ENCODE measurements around the gene PHEX.
A peak's percentile ranks its signal among the peaks of the same experiment; 100 is the strongest.

Gene PHEX

GRCh38 chrX:22032084-22032483 lies at the start of gene PHEX:
Gene PHEX, plus strand, starts transcription at chrX:22032325. Its CDS starts 681 bp downstream, at chrX:22033006.
- in situ Hi-C loops (cut with HindIII; ENCODE audit: low pct_unique_long_range_greater_than_20kb, low sequenced_read_pairs) = no loop called here
- no peak for DNase-seq (ENCODE audit: low read depth in 1 of 2, low spot score in 1 of 2)
- TF ChIP-seq JUND (IDR thresholded peaks at IDR 0.05; ENCODE audit: low read depth) = no peak

- no peak for TF ChIP-seq JUND (IDR thresholded peaks at IDR 0.05; ENCODE audit: low read depth)
- peak; percentile 29 to 86 for DNase-seq (ENCODE audit: low read depth in 1 of 2, low spot score in 1 of 2)
- in situ Hi-C loops (cut with HindIII; ENCODE audit: low pct_unique_long_range_greater_than_20kb, low sequenced_read_pairs) = no loop called here
Observed at GRCh38 chrX:21985332-21985777, 46.8 kb upstream of the PHEX start.

- TF ChIP-seq JUND (IDR thresholded peaks at IDR 0.05; ENCODE audit: low read depth) = no peak
- DNase-seq (ENCODE audit: low read depth in 1 of 2, low spot score in 1 of 2) = peak in 1 of 2 experiments; percentile 43
- in situ Hi-C loops (cut with HindIII; ENCODE audit: low pct_unique_long_range_greater_than_20kb, low sequenced_read_pairs) = no loop called here
Observed at GRCh38 chrX:21986596-21986995, 45.5 kb upstream of the PHEX start.

GRCh38 chrX:21989384-21989783 lies 42.7 kb upstream of the PHEX start:
- in situ Hi-C loops (cut with HindIII; ENCODE audit: low pct_unique_long_range_greater_than_20kb, low sequenced_read_pairs) = no loop called here
- DNase-seq (ENCODE audit: low read depth in 1 of 2, low spot score in 1 of 2) = no peak
- no peak for TF ChIP-seq JUND (IDR thresholded peaks at IDR 0.05; ENCODE audit: low read depth)

GRCh38 chrX:21990832-21991231 lies 41.3 kb upstream of the PHEX start:
- no peak for TF ChIP-seq JUND (IDR thresholded peaks at IDR 0.05; ENCODE audit: low read depth)
- DNase-seq (ENCODE audit: low read depth in 1 of 2, low spot score in 1 of 2) = no peak

GRCh38 chrX:21991504-21991903 lies 40.6 kb upstream of the PHEX start:
- in situ Hi-C loops (cut with HindIII; ENCODE audit: low pct_unique_long_range_greater_than_20kb, low sequenced_read_pairs) = no loop called here
- DNase-seq (ENCODE audit: low read depth in 1 of 2, low spot score in 1 of 2) = no peak
- TF ChIP-seq JUND (IDR thresholded peaks at IDR 0.05; ENCODE audit: low read depth) = no peak

More at GRCh38 chrX:21990832-21991231, 41.3 kb upstream of the PHEX start:
- in situ Hi-C loops (cut with HindIII; ENCODE audit: low pct_unique_long_range_greater_than_20kb, low sequenced_read_pairs) = no loop called here

DNA sequence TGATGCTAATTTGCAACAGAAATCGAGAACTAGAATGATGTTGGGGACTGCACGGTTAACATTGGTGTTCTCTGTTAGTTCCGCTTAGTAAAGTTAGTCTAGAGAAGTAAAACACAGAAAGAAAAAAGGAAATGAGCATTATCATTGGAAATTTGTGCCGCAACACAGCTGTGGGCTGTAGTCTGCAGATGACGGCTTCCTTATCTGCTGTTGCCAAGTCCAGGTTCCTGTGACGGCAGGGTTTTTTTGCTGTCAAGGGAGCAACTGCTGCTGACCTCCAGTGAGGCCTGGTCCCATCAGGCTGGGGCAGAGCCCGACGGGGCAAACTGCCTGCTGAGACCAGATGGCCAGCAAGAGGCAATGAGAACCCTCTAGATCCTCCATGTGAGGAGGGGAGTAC lies 38.9 kb upstream of the PHEX start:
- no peak for DNase-seq (ENCODE audit: low read depth in 1 of 2, low spot score in 1 of 2)
- in situ Hi-C loops (cut with HindIII; ENCODE audit: low pct_unique_long_range_greater_than_20kb, low sequenced_read_pairs) = no loop called here

GRCh38 chrX:21996872-21997455 lies 35.2 kb upstream of the PHEX start:
- in situ Hi-C loops (cut with HindIII; ENCODE audit: low pct_unique_long_range_greater_than_20kb, low sequenced_read_pairs) = no loop called here
- no peak for DNase-seq (ENCODE audit: low read depth in 1 of 2, low spot score in 1 of 2)
- no peak for TF ChIP-seq JUND (IDR thresholded peaks at IDR 0.05; ENCODE audit: low read depth)

More for the DNA sequence above, 38.9 kb upstream of the PHEX start:
- TF ChIP-seq JUND (IDR thresholded peaks at IDR 0.05; ENCODE audit: low read depth) = no peak

DNA sequence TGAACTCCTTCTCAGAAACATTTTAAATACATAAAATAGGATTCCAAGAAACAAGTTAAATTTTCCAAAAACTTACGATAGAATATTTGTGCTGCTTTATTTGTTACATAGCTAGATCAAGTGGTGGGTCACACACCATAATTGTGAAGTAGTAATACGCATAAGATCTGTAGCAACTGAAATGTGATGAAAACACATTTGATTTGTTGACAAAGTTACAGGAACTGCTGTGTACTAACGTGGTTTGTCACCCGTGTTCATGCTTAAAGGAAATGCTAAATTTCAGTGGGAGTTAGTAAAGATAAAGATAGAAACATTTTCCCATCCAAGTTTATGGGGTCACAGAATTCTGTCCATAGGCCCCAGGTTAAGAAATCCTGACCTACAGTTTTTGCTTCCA lies 34.1 kb upstream of the PHEX start:
- DNase-seq (ENCODE audit: low read depth in 1 of 2, low spot score in 1 of 2) = no peak
- TF ChIP-seq JUND (IDR thresholded peaks at IDR 0.05; ENCODE audit: low read depth) = no peak
- in situ Hi-C loops (cut with HindIII; ENCODE audit: low pct_unique_long_range_greater_than_20kb, low sequenced_read_pairs) = no loop called here

DNA sequence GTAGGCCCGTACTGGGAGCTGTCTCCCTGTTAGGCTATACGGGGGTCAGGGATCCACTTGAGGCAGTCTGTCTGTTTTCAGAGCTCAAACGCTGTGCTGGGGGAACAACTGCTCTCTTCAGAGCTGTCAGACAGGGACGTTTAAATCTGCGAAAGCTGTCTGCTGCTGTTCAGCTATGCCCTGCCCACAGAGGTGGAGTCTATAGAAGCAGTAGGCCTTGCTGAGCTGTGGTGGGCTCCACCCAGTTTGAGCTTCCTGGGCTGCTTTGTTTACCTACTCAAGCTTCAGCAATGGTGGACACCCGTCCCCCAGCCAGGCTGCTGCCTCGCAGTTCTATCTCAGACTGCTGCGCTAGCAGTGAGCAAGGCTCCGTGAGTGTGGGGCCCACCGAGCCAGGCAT lies 27.3 kb upstream of the PHEX start:
- TF ChIP-seq JUND (IDR thresholded peaks at IDR 0.05; ENCODE audit: low read depth) = no peak
- in situ Hi-C loops (cut with HindIII; ENCODE audit: low pct_unique_long_range_greater_than_20kb, low sequenced_read_pairs) = no loop called here
- DNase-seq (ENCODE audit: low read depth in 1 of 2, low spot score in 1 of 2) = no peak

DNA sequence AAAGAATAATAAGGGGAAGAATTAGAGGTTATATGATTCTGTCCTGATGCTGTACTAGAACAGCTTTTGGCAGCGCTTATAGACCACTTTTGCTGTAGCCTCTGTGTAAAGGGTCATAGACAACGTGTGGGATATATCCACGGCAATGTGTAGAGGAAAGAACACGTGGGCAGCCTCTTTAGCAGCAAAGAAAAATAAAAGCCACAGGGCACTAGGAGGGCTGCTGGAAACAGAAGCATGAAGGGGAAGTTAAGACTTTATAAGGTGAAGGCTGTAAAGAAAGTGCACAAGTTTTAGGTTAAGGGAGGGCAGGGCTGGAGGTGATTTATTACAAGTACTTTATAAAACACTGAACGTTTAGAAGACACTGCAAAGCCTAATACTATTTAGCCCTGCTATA lies 20.1 kb upstream of the PHEX start:
- in situ Hi-C loops (cut with HindIII; ENCODE audit: low pct_unique_long_range_greater_than_20kb, low sequenced_read_pairs) = no loop called here
- DNase-seq (ENCODE audit: low read depth in 1 of 2, low spot score in 1 of 2) = no peak
- no peak for TF ChIP-seq JUND (IDR thresholded peaks at IDR 0.05; ENCODE audit: low read depth)

GRCh38 chrX:22012931-22013330 lies 19.2 kb upstream of the PHEX start:
- in situ Hi-C loops (cut with HindIII; ENCODE audit: low pct_unique_long_range_greater_than_20kb, low sequenced_read_pairs) = no loop called here
- DNase-seq (ENCODE audit: low read depth in 1 of 2, low spot score in 1 of 2) = no peak
- no peak for TF ChIP-seq JUND (IDR thresholded peaks at IDR 0.05; ENCODE audit: low read depth)

GRCh38 chrX:22015139-22015750 lies 16.9 kb upstream of the PHEX start:
- DNase-seq (ENCODE audit: low read depth in 1 of 2, low spot score in 1 of 2) = no peak
- in situ Hi-C loops (cut with HindIII; ENCODE audit: low pct_unique_long_range_greater_than_20kb, low sequenced_read_pairs) = no loop called here
- TF ChIP-seq JUND (IDR thresholded peaks at IDR 0.05; ENCODE audit: low read depth) = no peak
